UCSD-AML1 (cell line): ENCODE results near the gene ERICH6.

Experiments
- DNase-seq: peaks from one replicate; lab custom pipeline; 2025; ENCODE audit not compliant: unreplicated experiment; lab: John Stamatoyannopoulos, UW

Gene ERICH6

DNA sequence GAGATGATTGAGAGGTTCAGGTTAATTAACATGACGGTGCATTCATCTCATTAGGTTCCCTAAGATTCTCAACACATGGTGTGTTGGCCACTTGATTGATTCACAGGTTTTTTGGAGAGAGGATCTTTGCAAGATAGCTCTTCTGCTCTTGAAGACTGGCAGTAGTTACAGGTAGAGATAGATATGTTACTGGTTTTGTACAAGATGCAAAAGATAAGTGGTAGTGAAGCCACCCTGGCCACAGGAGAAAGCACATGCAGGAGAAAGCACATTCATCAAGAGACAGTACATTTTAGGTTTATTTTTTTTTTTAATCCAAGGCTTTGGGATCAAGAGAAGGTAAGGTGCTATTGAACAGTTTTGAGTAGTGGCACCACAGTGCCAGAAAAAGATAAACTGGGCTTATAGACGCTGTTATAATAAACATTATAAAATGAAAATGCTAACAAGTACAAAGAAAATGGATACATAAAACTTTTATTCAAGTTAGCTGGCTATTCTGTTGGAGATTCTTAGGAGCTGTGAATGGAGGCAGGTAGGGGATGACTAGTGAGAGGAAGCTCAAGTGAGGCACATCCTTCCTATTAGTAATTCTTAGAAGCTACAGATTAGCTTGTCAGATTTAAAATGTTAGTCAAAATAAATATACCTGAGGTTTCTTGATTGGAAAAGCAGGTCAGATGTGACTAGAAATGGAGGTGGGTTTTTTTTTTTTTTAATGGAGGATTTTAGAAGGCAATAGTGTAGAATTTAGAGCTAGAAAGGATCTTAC, 89.8 kb downstream of the ERICH6 start:
- DNase-seq, result no peak

DNA sequence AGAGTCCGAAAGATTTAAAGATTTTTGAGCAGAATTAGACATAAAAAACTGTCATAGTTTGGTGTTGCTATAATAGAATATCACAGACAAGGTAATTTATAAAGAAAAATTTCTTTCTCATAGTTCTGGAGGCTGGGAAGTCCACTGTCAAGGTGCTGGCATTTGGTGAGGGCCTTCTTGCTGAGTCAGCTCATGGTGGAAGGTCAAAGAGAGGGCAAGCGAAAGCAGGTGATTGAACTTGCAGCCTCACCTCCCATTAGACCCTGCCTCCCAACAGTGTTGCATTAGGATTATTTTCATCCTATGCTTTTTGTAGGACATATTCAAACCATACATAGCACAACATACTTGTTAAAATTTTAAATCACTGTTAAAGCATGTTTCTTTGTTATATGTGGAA, 90.7 kb downstream of the ERICH6 start:
- no peak for DNase-seq

DNA sequence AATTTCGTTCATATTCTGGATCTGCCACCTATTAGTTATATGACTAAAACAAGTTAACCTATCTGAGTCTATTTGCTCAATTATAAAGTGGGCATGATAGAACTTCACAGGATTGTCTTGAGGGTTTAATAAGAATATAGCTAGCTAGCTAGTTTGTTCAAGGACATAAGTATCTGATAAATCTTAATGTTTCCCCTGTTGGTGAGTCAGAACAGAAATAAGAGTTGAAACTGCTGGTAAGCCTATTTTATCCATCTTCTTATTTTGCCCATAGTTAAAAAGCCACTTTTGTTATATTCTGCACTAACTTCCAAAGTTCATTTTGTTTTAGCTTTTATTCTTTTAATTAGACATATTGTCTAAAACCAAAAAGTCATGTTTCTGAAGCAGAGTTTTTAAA, 91.2 kb downstream of the ERICH6 start:
- no peak for DNase-seq

DNA sequence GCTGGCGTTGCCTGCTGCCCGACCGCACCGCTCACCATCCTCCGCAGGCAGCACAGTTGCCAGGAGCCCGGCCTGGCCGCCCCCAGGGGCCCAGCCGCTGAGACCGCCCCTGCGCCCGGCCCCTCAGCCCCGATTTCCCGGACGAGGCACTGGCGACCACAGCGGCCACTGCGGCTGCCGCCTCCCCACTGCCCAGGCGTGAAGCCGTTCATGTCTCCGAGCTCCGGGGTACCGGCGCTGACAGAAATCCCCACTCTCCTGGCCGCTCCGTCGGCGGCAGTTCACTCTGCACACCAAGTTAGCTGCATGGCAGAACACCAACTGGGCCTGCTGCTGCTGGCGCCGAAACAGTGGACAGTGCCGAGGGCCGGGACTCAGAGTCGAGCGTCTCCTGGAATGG, 92.1 kb downstream of the ERICH6 start:
- no peak for DNase-seq

DNA sequence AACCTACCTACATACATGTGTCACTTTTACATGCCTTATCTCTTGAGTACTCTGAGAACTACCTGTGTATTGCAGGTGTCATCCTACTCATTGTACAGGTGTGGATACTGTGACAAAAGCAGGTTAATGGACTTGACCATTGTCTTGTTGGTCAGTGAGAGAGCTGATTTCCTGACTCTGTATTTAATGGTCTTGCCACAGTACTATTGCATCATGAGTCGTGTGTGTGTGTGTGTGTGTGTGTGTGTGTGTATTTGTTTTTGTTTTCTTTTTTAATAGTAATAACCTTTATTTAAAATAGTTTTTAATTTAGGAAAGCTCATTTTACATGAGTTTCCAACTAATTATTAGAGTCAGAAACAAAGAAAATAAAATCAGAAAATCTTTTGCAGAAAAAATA, 92.9 kb downstream of the ERICH6 start:
- DNase-seq, result no peak

DNA sequence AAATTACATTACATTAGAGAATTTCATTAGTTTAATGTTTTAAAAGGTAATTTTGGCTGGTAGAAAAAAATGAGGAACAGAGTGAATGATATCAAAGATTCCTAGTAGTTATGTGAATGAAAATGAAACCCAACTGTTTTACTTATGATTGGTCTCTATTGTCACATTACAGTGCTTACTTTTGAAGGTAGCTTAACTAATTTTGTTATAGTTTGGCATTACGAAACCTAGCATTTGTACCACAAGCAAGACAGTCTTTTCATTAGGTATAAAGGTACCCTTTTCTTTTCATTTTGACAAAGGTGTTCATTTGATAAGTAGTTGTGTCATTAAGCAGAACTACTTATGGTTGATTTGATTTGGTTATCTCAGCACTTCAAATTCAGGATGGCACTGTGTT, 93.7 kb downstream of the ERICH6 start:
- no peak for DNase-seq
